Stimulated activated naive B cell treated with anti-CD40 and anti-IgM and Interleukin-4, amounts not matched to agents 10 μg/mL and 1 μg/mL and 100 μg/mL, for 72 hours (primary cell): ENCODE results near the gene MRPS12.
"Not testable (repeated sequence)": the region's sequence is repeated elsewhere in the genome, so short reads cannot be mapped to it uniquely, and the experiment has no call there.

Experiments
- ATAC-seq, 2 donors: fragments of 150-1000 bp; cut with Tn5 transposase; replicated peaks; 2 replicates each; pipeline ENCODE4 v1.10.0; 2021; ENCODE audit warnings: moderate library complexity in 1 of 2
- DNase-seq: peaks from one replicate; pipeline ENCODE4 v3.0.0; 2021
- H3K27ac Mint-ChIP-seq: one replicate; pipeline ENCODE4 v1.8.0; 2022; ENCODE audit warnings: mild to moderate bottlenecking, mixed read lengths
- H3K27me3 Mint-ChIP-seq, 2 donors: one replicate each; pipeline ENCODE4 v1.8.0; 2022; ENCODE audit warnings: mixed read lengths in 2 of 2
- H3K36me3 Mint-ChIP-seq, 2 donors: one replicate each; pipeline ENCODE4 v1.8.0; 2022; ENCODE audit warnings: mixed read lengths in 2 of 2, mild to moderate bottlenecking in 1 of 2
- H3K4me1 Mint-ChIP-seq, 2 donors: one replicate each; pipeline ENCODE4 v1.8.0; 2022; ENCODE audit warnings: mixed read lengths in 2 of 2, mild to moderate bottlenecking in 1 of 2
- H3K4me3 Mint-ChIP-seq, 2 donors: one replicate each; pipeline ENCODE4 v1.8.0; 2022; ENCODE audit warnings: mild to moderate bottlenecking in 2 of 2, mixed read lengths in 2 of 2, moderate library complexity in 1 of 2
- H3K9me3 Mint-ChIP-seq, 2 donors: one replicate each; pipeline ENCODE4 v1.8.0; 2022; ENCODE audit warnings: mixed read lengths in 2 of 2, mild to moderate bottlenecking in 1 of 2

MRPS12 gene

DNA sequence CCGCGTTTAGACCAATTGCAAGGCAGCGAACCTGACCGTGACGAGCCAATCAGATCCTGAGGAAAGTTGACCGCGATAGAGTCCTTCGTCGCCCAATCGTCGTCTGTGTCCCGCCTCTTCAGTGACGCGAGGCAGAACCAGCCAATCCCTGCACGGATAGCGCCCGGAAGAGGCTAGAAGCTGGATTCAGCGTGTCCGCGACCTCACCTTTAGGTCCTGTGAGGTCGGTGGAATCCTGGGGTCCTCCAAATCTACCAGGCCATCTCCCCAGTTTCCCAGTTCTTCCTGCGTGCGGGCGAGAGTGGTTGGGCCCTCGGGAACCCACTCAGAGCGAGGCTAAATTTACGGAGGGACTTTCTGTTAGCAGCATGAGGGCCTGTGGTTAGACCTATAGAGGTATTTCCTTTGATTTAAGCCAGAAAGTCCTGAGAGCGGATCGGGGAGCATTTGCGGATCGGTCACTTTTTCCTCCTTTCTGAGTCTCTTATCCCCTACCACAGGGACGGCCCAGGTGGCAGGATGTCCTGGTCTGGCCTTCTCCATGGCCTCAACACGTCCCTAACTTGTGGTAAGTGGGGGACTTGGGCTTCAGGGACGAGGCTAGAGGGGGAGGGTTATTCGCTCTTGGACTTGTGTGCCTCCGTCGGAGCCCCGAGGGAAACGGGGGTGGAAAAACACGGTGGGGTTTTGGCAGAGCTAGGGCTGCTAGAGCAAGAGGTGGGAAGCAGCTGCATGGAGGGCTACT, at the start of gene MRPS12:
TSS of gene MRPS12 (plus strand) at position 169 of the 745 bp plus-strand sequence. CDS start at position 520, 351 bp downstream.
- H3K4me3 Mint-ChIP-seq: peak within 1 kb of the TSS; percentile 85 to 95
- ATAC-seq (peak; percentile 97 to 98), DNase-seq (peak; percentile 98)
- no peaks in the 10 kb centered on the region for H3K27me3 Mint-ChIP-seq
- peaks cover 4 to 5% of the 10 kb centered on the region in 2 donors for H3K9me3 Mint-ChIP-seq
- peaks cover 40 to 51% of the 10 kb centered on the region in 2 donors for H3K36me3 Mint-ChIP-seq
- H3K27ac Mint-ChIP-seq: peak within 1 kb of the TSS; percentile 99
- H3K4me1 Mint-ChIP-seq: peaks cover 14 to 51% of the 10 kb centered on the region in 2 donors

GRCh38 chr19:38883286-38883685, 47.5 kb upstream of the MRPS12 start:
- no peaks in the 10 kb centered on the region for H3K9me3 Mint-ChIP-seq
- DNase-seq: no peak
- no peaks in the 10 kb centered on the region for H3K27me3 Mint-ChIP-seq
- ATAC-seq: no peak
- peaks cover 15 to 17% of the 10 kb centered on the region in 2 donors for H3K36me3 Mint-ChIP-seq
- H3K27ac Mint-ChIP-seq: peak overlapping the region; percentile 6
- H3K4me1 Mint-ChIP-seq: peaks cover 13 to 34% of the 10 kb centered on the region in 2 donors
- no peak overlapping the region for H3K4me3 Mint-ChIP-seq

DNA sequence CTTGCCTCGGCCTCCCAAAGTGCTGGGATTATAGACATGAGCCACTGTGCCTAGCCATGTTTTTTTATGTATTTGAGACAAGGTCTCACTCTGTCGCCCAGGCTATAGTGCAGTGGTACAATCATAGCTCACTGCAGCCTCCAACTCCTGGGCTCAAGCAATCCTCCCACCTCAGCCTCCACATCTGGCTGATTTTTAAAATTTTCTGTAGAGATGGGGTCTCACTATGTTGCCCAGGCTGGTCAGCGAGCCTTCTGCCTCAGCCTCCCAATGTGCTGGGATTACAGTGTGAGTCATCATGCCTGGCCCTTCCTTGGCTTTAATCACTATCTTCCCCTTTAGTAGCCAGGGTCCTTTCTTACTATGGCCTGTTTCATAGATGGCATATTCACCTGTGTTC, 46.1 kb upstream of the MRPS12 start:
- H3K9me3 Mint-ChIP-seq, ATAC-seq, DNase-seq, H3K27ac Mint-ChIP-seq, H3K27me3 Mint-ChIP-seq, H3K4me3 Mint-ChIP-seq: not testable (repeated sequence)
- Mint-ChIP-seq H3K36me3 (peaks cover 21 to 26% of the 10 kb centered on the region in 2 donors), H3K4me1 (peaks cover 7 to 25% of the 10 kb centered on the region in 2 donors)

GRCh38 chr19:38888876-38889275, 41.9 kb upstream of the MRPS12 start:
- Mint-ChIP-seq H3K27ac (no peak overlapping the region), H3K9me3 (no peaks in the 10 kb centered on the region), H3K27me3 (no peaks in the 10 kb centered on the region), H3K36me3 (peaks cover 15 to 19% of the 10 kb centered on the region in 2 donors), H3K4me1 (peaks cover 0 to 5% of the 10 kb centered on the region in 2 donors), H3K4me3 (no peak overlapping the region)
- no peak for DNase-seq
- ATAC-seq: no peak

DNA sequence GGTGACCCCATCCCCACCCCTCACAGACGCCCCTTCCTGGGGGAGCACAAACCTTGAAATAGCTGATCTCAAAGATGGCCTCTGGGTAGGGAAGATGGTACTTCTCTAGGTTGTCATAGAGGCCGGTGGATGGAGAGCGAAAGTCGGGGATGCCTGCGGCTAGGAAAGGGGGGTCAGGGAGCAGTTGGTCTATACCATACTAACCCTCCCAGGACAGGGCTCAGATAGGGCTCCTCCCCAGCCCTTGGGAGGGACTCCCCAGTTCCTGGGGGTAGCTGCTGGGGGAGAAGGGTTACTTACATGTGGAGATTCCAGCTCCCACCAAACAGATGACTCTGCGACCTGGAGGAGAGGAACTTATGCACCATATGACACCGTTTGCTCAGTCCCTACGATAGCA, 40.9 kb upstream of the MRPS12 start:
- Mint-ChIP-seq H3K4me3 (no peak overlapping the region), H3K4me1 (peaks cover 3 to 9% of the 10 kb centered on the region in 2 donors)

DNA sequence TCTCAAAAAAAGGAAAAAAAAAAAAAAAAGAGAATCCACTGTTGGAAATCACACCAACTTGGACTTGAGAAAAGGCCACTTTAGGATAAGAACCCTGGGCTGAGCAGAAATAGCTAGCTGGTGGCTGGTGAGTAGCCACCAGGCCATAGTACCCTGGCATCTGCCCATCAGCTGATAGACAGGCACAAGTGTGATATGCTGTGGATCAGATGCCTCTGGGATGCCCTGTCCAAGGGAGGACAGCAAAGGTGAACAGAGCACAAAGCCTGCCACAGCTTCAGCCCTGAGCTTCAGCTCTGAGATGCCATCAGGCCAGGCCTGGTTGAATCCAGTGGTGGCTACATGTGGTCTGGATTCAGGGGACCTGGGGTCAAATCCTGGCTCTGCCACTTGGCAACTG, 40.1 kb upstream of the MRPS12 start:
- peaks cover 7 to 17% of the 10 kb centered on the region in 2 donors for H3K4me1 Mint-ChIP-seq
- ATAC-seq: no peak
- DNase-seq: no peak
- no peak overlapping the region for H3K4me3 Mint-ChIP-seq
- H3K27me3 Mint-ChIP-seq: no peaks in the 10 kb centered on the region
- H3K9me3 Mint-ChIP-seq: no peaks in the 10 kb centered on the region
- H3K27ac Mint-ChIP-seq: no peak overlapping the region
- H3K36me3 Mint-ChIP-seq: peaks cover 19 to 23% of the 10 kb centered on the region in 2 donors

More for the DNA sequence above, 40.9 kb upstream of the MRPS12 start:
- DNase-seq (no peak), ATAC-seq (no peak)
- Mint-ChIP-seq H3K36me3 (peaks cover 18 to 23% of the 10 kb centered on the region in 2 donors), H3K27ac (no peak overlapping the region), H3K9me3 (no peaks in the 10 kb centered on the region), H3K27me3 (no peaks in the 10 kb centered on the region)

DNA sequence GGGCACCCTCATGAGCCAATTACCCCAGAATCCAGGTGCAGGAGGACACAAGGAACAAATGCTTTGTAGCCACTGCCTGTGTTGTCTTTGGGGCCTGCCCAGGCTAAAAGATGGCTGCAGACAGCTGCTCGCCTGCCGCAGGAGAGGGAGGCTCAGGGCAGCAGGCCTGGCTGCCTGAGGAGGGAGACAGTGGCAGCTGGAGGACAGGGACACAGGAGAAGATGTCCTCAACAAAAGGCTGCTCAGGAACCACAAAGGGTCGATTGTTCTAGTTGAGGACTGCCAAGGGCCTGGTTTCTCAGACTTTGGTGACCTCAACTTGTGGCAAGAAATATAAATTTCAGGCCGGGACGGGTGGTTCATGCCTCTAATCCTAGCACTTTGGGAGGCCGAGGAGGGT, 39.0 kb upstream of the MRPS12 start:
- Mint-ChIP-seq H3K4me1 (peaks cover 7 to 21% of the 10 kb centered on the region in 2 donors), H3K27ac (peak overlapping the region; percentile 5), H3K36me3 (peaks cover 20 to 23% of the 10 kb centered on the region in 2 donors), H3K27me3 (no peaks in the 10 kb centered on the region), H3K4me3 (no peak overlapping the region), H3K9me3 (no peaks in the 10 kb centered on the region)
- no peak for ATAC-seq
- no peak for DNase-seq

GRCh38 chr19:38892841-38893240, 37.9 kb upstream of the MRPS12 start:
- Mint-ChIP-seq H3K27ac (no peak overlapping the region), H3K9me3 (no peaks in the 10 kb centered on the region), H3K4me3 (no peak overlapping the region), H3K36me3 (peaks cover 22 to 23% of the 10 kb centered on the region in 2 donors), H3K27me3 (no peaks in the 10 kb centered on the region), H3K4me1 (peaks cover 15 to 26% of the 10 kb centered on the region in 2 donors)
- no peak for ATAC-seq
- DNase-seq: no peak

DNA sequence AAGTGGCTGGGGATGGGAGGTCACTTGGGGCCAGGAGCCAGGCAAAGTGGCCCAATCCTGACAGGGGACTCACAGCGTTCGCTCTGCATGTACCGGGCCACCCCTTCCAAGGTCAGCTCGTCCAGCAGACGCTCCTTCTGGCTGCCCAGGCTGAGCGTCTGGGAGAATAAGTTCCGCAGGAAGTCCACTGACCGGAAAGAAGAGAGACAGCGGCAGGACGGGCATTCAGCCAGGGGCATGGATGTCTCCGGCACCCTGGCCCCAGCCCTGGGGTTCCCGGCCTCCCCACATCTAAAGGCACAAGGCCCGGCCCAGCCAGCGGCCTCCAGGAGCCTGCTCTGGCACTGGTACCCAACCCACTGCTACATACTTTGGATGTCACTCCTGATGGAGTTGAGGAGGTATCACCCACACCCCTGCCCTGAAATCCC, 37.4 kb upstream of the MRPS12 start:
- H3K9me3 Mint-ChIP-seq: no peaks in the 10 kb centered on the region
- peaks cover 18 to 31% of the 10 kb centered on the region in 2 donors for H3K4me1 Mint-ChIP-seq
- ATAC-seq (no peak), DNase-seq (no peak)
- H3K4me3 Mint-ChIP-seq: no peak overlapping the region
- H3K36me3 Mint-ChIP-seq: peaks cover 22 to 23% of the 10 kb centered on the region in 2 donors
- H3K27me3 Mint-ChIP-seq: no peaks in the 10 kb centered on the region
- H3K27ac Mint-ChIP-seq: no peak overlapping the region

DNA sequence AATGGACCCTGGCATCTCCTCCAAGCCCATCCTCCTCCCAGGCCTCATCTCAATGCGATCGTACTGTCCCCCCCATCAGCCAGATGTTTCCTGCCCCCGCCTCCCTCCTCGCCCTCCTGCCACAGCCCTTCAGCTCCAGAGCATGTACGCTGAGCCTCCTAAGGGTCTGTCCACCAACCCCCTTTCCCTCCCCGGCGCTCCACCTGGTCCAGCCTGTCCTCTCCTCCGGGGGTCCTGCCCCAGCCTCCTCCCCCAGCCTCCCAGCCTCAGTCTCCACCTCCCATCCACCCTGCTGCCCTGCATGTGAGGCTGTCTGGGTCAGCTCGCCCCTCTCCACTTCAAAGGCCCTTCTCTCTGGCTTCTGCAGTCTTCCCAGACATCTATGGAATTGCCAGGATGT, 35.8 kb upstream of the MRPS12 start:
- H3K27me3 Mint-ChIP-seq: no peaks in the 10 kb centered on the region
- H3K4me1 Mint-ChIP-seq: peaks cover 25 to 43% of the 10 kb centered on the region in 2 donors
- ATAC-seq (no peak), DNase-seq (no peak)
- no peaks in the 10 kb centered on the region for H3K9me3 Mint-ChIP-seq
- H3K27ac Mint-ChIP-seq: peak overlapping the region; percentile 84
- peaks cover 10 to 14% of the 10 kb centered on the region in 2 donors for H3K36me3 Mint-ChIP-seq
- no peak overlapping the region for H3K4me3 Mint-ChIP-seq

DNA sequence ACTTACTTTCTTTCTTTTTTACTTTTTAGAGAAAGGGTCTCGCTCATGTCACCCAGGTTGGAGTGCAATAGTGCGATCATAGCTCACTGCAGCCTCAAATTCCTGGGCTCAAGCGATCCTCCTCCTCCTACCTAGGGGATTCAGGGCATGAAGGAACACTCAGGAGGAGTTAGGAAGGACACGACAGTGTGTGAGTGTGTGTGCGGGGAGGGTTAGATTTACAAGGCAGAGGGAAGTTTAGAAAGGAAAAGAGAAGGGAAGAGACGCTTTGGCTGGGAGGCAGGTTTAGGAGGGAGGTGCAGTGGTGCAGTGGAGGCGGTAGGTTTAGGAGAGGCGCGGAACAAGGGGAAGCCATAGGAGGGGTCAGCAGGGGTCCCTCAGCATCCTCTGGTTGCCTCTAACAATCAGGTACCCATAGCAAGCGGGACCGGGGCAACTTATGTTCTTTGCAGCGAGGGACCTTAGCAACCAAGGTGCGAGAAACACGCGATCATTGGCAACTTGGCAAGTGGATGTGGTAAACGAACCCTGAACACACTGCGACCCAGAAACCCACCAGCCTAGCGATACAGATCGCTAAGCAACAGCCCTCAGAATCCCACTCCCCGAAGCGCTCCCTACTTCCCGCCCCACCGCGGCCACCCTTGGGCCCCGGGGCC, 31.8 kb upstream of the MRPS12 start:
- Mint-ChIP-seq H3K9me3 (no peaks in the 10 kb centered on the region), H3K27ac (peak overlapping the region; percentile 97), H3K4me3 (peak overlapping the region; percentile 90 to 94), H3K36me3 (peaks cover 13 to 19% of the 10 kb centered on the region in 2 donors), H3K27me3 (no peaks in the 10 kb centered on the region), H3K4me1 (peaks cover 28 to 61% of the 10 kb centered on the region in 2 donors)
- DNase-seq (no peak), ATAC-seq (no peak)

- peaks cover 31 to 64% of the 10 kb centered on the region in 2 donors for H3K4me1 Mint-ChIP-seq
- H3K9me3 Mint-ChIP-seq: no peaks in the 10 kb centered on the region
- peak within 1 kb of the TSS; percentile 90 to 94 for H3K4me3 Mint-ChIP-seq
These were observed 31.1 kb upstream of the MRPS12 start, which contains the start of the genes NFKBIB and SIRT2 for GRCh38 chr19:38899447-38900201. Gene NFKBIB (plus strand): TSS chr19:38899969. CDS start chr19:38900033, 64 bp downstream. Gene SIRT2 (minus strand): TSS chr19:38899618. CDS start chr19:38899521, 97 bp downstream.

DNA sequence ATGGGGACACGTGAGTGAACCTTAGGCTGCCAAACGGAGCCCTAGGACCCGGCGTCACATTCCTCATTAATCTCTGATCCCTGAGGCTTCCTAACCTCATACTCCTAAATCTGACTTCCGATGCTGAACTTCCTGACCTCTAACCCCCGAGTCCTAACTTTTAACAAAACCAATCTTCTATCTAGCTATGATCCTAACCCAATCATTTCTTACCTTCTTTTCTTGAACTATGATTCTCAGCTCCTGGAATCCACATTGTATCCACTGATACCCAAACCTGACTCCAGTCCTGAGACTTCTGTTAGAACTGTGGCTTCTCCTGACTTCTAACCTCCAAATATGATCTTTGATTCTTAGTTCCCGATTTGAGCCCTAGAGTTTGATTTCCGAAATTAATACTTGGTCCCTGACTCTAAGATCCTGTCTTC, 30.5 kb upstream of the MRPS12 start:
- ATAC-seq (no peak), DNase-seq (no peak)
- H3K9me3 Mint-ChIP-seq: no peaks in the 10 kb centered on the region
- H3K27me3 Mint-ChIP-seq: no peaks in the 10 kb centered on the region
- H3K36me3 Mint-ChIP-seq: peaks cover 21 to 22% of the 10 kb centered on the region in 2 donors
- peak overlapping the region; percentile 97 for H3K27ac Mint-ChIP-seq
- peak overlapping the region; percentile 90 to 94 for H3K4me3 Mint-ChIP-seq
- peaks cover 25 to 60% of the 10 kb centered on the region in 2 donors for H3K4me1 Mint-ChIP-seq

More at GRCh38 chr19:38899447-38900201, 31.1 kb upstream of the MRPS12 start, which contains the start of the genes NFKBIB and SIRT2:
- ATAC-seq (peak; percentile 95), DNase-seq (peak; percentile 100)
- H3K27me3 Mint-ChIP-seq: no peaks in the 10 kb centered on the region
- peaks cover 17 to 22% of the 10 kb centered on the region in 2 donors for H3K36me3 Mint-ChIP-seq
- peak within 1 kb of the TSS; percentile 97 for H3K27ac Mint-ChIP-seq

DNA sequence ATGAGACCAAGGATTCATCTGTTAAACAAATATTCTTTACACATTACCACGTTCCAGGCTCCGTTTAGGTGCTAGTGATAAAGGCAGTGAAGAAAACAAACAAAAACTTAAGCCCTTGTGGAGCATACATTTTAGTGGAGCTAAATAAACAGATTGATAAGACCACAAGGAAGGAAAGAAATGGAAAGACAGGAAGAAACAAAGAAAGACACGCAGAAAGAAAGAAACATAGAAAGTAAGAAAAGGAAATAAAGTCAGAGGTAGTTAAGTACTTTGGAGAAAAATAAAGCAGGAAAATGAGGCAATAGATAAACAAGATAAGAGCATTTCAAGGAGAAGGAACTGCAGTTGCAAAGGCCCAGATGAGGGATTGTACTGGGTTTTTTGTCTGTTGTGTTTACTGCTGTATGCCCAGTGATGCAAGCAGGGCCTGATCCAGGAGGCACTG, 30.0 kb upstream of the MRPS12 start:
- Mint-ChIP-seq H3K36me3 (peaks cover 24 to 26% of the 10 kb centered on the region in 2 donors), H3K27me3 (no peaks in the 10 kb centered on the region), H3K27ac (peak overlapping the region; percentile 57), H3K4me1 (peaks cover 25 to 55% of the 10 kb centered on the region in 2 donors), H3K4me3 (peak overlapping the region; percentile 76 to 94), H3K9me3 (no peaks in the 10 kb centered on the region)
- DNase-seq (no peak), ATAC-seq (no peak)
